Thyroid gland (tissue), 4 donors: Measurements from ENCODE around the gene KRT38.

Source experiments
- POLR2A ChIP-seq, 2 donors: fragments of 450-650 bp; IDR thresholded peaks; one replicate each; pipeline ENCODE4 v1.6.1; 2017; ENCODE audit warnings: antibody characterized with exemption in 2 of 2, mild to moderate bottlenecking in 2 of 2, moderate library complexity in 1 of 2
- TF ChIP-seq, protein P1 (sequence below), 6 experiments: fragments of 200-600 bp in 3 of 6; fragments of 450-650 bp in 3 of 6; sonication (generic) in 3 of 6; IDR thresholded peaks; one replicate each; pipeline ENCODE4 v1.5.1; 2016 to 2019; ENCODE audit warnings: antibody characterized with exemption in 6 of 6, mild to moderate bottlenecking in 2 of 6, inconsistent platforms in 1 of 6, moderate library complexity in 1 of 6

DNA sequence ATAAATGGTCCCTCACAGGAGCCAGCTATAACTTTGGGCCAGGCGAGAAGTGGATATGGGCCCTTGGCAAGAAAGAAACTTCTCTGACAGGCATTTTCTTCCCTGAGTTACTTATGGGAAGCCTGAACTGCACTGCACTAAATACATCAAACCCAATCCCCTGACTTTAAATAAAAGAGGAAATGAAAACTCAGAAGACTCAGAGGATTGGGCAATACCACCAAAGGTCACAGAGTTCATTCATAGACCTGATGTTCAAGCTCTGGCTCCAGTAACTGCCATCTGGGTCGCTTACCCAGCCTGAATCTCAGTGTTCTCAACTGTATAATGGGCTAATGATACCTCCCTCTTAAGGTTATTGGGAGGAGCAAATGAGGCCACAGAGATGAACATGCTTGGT is 39.4 kb upstream of the KRT38 start:
- TF ChIP-seq, protein P1, sequence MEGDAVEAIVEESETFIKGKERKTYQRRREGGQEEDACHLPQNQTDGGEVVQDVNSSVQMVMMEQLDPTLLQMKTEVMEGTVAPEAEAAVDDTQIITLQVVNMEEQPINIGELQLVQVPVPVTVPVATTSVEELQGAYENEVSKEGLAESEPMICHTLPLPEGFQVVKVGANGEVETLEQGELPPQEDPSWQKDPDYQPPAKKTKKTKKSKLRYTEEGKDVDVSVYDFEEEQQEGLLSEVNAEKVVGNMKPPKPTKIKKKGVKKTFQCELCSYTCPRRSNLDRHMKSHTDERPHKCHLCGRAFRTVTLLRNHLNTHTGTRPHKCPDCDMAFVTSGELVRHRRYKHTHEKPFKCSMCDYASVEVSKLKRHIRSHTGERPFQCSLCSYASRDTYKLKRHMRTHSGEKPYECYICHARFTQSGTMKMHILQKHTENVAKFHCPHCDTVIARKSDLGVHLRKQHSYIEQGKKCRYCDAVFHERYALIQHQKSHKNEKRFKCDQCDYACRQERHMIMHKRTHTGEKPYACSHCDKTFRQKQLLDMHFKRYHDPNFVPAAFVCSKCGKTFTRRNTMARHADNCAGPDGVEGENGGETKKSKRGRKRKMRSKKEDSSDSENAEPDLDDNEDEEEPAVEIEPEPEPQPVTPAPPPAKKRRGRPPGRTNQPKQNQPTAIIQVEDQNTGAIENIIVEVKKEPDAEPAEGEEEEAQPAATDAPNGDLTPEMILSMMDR (IDR thresholded peaks at IDR 0.05) = no peak
- no peak for TF ChIP-seq POLR2A (IDR thresholded peaks at IDR 0.05)
